Urinary bladder (tissue), 4 donors: ENCODE data around the gene PPP1R12A. TPM values are rescaled to one million over a fixed set of nuclear protein-coding genes. Genes with fewer than 3 reads are reported as not detected.
"Not testable (repeated sequence)": the region's sequence is repeated elsewhere in the genome, so short reads cannot be mapped to it uniquely, and the experiment has no call there.

ENCODE experiments used
- DNase-seq: peaks from one replicate; pipeline ENCODE4 v3.0.0-alpha.2; 2015; ENCODE audit errors: extremely low spot score
- H3K27ac ChIP-seq: one replicate; pipeline ENCODE4 v1.5.1; 2013; ENCODE audit warnings: low read depth, mild to moderate bottlenecking, moderate library complexity
- H3K36me3 ChIP-seq: one replicate; pipeline ENCODE4 v1.6.1; 2013; ENCODE audit warnings: mild to moderate bottlenecking, moderate library complexity; ENCODE audit not compliant: insufficient read depth
- H3K4me1 ChIP-seq: one replicate; pipeline ENCODE4 v1.6.1; 2013; ENCODE audit warnings: mild to moderate bottlenecking, moderate library complexity; ENCODE audit not compliant: insufficient read depth
- H3K4me3 ChIP-seq: one replicate; pipeline ENCODE4 v1.5.1; 2013; ENCODE audit warnings: low read depth, low read length
- WGBS: extraction: QIAGEN DNeasy Blood & Tissue Kit; methylation state at CpG from one replicate; pipeline ENCODE4 v1.1.7; 2013; 5-methylcytosine and 5-hydroxymethylcytosine counted together
- polyA plus RNA-seq: library from polyadenylated mRNA; stranded (reverse); fragments of 200-250 nt; gene quantifications from one replicate; pipeline ENCODE4 v1.2.3, GENCODE V29; 2013
- total RNA-seq: library from RNA; depleted of rRNA; stranded (reverse); fragments of >200 nt; gene quantifications from one replicate; pipeline ENCODE4 v1.2.3, GENCODE V29; 2014
- donor health status: healthy with polysubstance abuse.
- donor health status: healthy.

The PPP1R12A gene
- total RNA-seq: 668 TPM
- polyA plus RNA-seq: 177 TPM

GRCh38 chr12:79935021-79935623 lies at the start of gene PPP1R12A:
PPP1R12A (minus strand) TSS chr12:79935097; CDS start chr12:79934931, 166 bp downstream.
- H3K4me3 ChIP-seq: peak within 1 kb of the TSS; percentile 89
- DNase-seq: peak; percentile 92
- no peaks in the 10 kb centered on the region for H3K4me1 ChIP-seq
- H3K27ac ChIP-seq: peak within 1 kb of the TSS; percentile 99
- under 1% methylated on average over 44 of the region's 44 CpGs for WGBS
- no peaks in the 10 kb centered on the region for H3K36me3 ChIP-seq

GRCh38 chr12:79983986-79984620 lies 49.2 kb upstream of the PPP1R12A start:
- WGBS: 55% methylated on average over 6 of the region's 6 CpGs
- no peak for DNase-seq
- no peak overlapping the region for H3K4me3 ChIP-seq
- H3K36me3 ChIP-seq: no peaks in the 10 kb centered on the region
- H3K27ac ChIP-seq: no peak overlapping the region
- H3K4me1 ChIP-seq: no peaks in the 10 kb centered on the region

GRCh38 chr12:79983492-79983891 lies 48.6 kb upstream of the PPP1R12A start:
- no peaks in the 10 kb centered on the region for H3K4me1 ChIP-seq
- H3K36me3 ChIP-seq: no peaks in the 10 kb centered on the region
- no peak overlapping the region for H3K4me3 ChIP-seq
- H3K27ac ChIP-seq: no peak overlapping the region
- 79% methylated on average over 2 of the region's 2 CpGs for WGBS
- no peak for DNase-seq

- WGBS: 48% methylated on average over 5 of the region's 5 CpGs
- Histone ChIP-seq H3K4me1 (no peaks in the 10 kb centered on the region), H3K4me3 (no peak overlapping the region), H3K27ac (no peak overlapping the region), H3K36me3 (no peaks in the 10 kb centered on the region)
- DNase-seq: no peak
Observed at GRCh38 chr12:79982086-79983062, 47.5 kb upstream of the PPP1R12A start.

- DNase-seq: no peak
Observed at GRCh38 chr12:79978692-79979091, 43.8 kb upstream of the PPP1R12A start.

GRCh38 chr12:79977856-79978460 lies 43.1 kb upstream of the PPP1R12A start:
- H3K4me3 ChIP-seq, DNase-seq, H3K27ac ChIP-seq, H3K36me3 ChIP-seq, H3K4me1 ChIP-seq: not testable (repeated sequence)
- 51% methylated on average over 3 of the region's 3 CpGs for WGBS

More at GRCh38 chr12:79978692-79979091, 43.8 kb upstream of the PPP1R12A start:
- Histone ChIP-seq H3K4me1 (no peaks in the 10 kb centered on the region), H3K4me3 (no peak overlapping the region), H3K36me3 (no peaks in the 10 kb centered on the region), H3K27ac (no peak overlapping the region)
- 72% methylated on average over 1 of the region's 1 CpG for WGBS

GRCh38 chr12:79975143-79975542 lies 40.2 kb upstream of the PPP1R12A start:
- Histone ChIP-seq H3K27ac (no peak overlapping the region), H3K36me3 (no peaks in the 10 kb centered on the region), H3K4me1 (no peaks in the 10 kb centered on the region), H3K4me3 (no peak overlapping the region)
- 92% methylated on average over 5 of the region's 5 CpGs for WGBS
- DNase-seq: no peak

- 59% methylated on average over 4 of the region's 4 CpGs for WGBS
- no peak for DNase-seq
- Histone ChIP-seq H3K4me3 (no peak overlapping the region), H3K4me1 (no peaks in the 10 kb centered on the region), H3K27ac (no peak overlapping the region), H3K36me3 (no peaks in the 10 kb centered on the region)
Observed at GRCh38 chr12:79973801-79974200, 38.9 kb upstream of the PPP1R12A start.

- no peak overlapping the region for H3K27ac ChIP-seq
- H3K36me3 ChIP-seq: no peaks in the 10 kb centered on the region
- WGBS: 80% methylated on average over 3 of the region's 3 CpGs
- no peak overlapping the region for H3K4me3 ChIP-seq
- H3K4me1 ChIP-seq: no peaks in the 10 kb centered on the region
- no peak for DNase-seq
Observed at GRCh38 chr12:79964100-79964627, 29.3 kb upstream of the PPP1R12A start.

GRCh38 chr12:79961411-79961810 lies 26.5 kb upstream of the PPP1R12A start:
- Histone ChIP-seq H3K4me3 (no peak overlapping the region), H3K36me3 (no peaks in the 10 kb centered on the region), H3K4me1 (no peaks in the 10 kb centered on the region), H3K27ac (no peak overlapping the region)
- no peak for DNase-seq
- WGBS: 64% methylated on average over 1 of the region's 1 CpG

GRCh38 chr12:79959484-79959883 lies 24.6 kb upstream of the PPP1R12A start:
- DNase-seq: no peak
- H3K4me3 ChIP-seq: no peak overlapping the region
- H3K36me3 ChIP-seq: no peaks in the 10 kb centered on the region
- no peaks in the 10 kb centered on the region for H3K4me1 ChIP-seq
- H3K27ac ChIP-seq: no peak overlapping the region
- WGBS: 53% methylated on average over 4 of the region's 4 CpGs

GRCh38 chr12:79956896-79957295 lies 22.0 kb upstream of the PPP1R12A start:
- no peak for DNase-seq
- Histone ChIP-seq H3K36me3 (no peaks in the 10 kb centered on the region), H3K27ac (no peak overlapping the region), H3K4me1 (no peaks in the 10 kb centered on the region), H3K4me3 (no peak overlapping the region)
- 86% methylated on average over 4 of the region's 4 CpGs for WGBS

- no peak overlapping the region for H3K4me3 ChIP-seq
- H3K36me3 ChIP-seq: no peaks in the 10 kb centered on the region
- DNase-seq: no peak
- H3K4me1 ChIP-seq: no peaks in the 10 kb centered on the region
- no peak overlapping the region for H3K27ac ChIP-seq
- WGBS: 95% methylated on average over 3 of the region's 3 CpGs
Observed at GRCh38 chr12:79955561-79955960, 20.7 kb upstream of the PPP1R12A start.
